A549 (cell line): ENCODE results near the gene FHIT. TPM values are rescaled to one million over a fixed set of nuclear protein-coding genes. Genes with fewer than 3 reads are reported as not detected.

Source experiments
- ATAC-seq, 2 experiments: fragments of 200-7000 bp in 1 of 2; fragments of >200 bp in 1 of 2; cut with Nextera tagmentation in 1 of 2; cut with Tn5 transposase in 1 of 2; 3 replicates each; pipeline versions ENCODE4 v1.8.0 to v1.9.1; 2018 to 2020; ENCODE audit warnings: mild to moderate bottlenecking in 1 of 2, moderate library complexity in 1 of 2
- CTCF ChIA-PET: fragments of 300-600 bp; sonication (Branson Sonifier 250); formaldehyde crosslinking; extraction: SDS; loops from one replicate; lab custom pipeline; 2021; ENCODE audit warnings: antibody characterized with exemption, inconsistent platforms; lab: Yijun Ruan, JAX
- POLR2A ChIA-PET: fragments of 350-600 bp; formaldehyde crosslinking; extraction: SDS; loops from one replicate; lab custom pipeline; 2021; ENCODE audit warnings: antibody characterized with exemption, inconsistent platforms; lab: Yijun Ruan, JAX
- DNase-seq, 2 experiments: peaks; one replicate each; pipeline versions ENCODE4 v3.0.0 to v3.0.0-alpha.2; 2011 to 2016; ENCODE audit warnings: low read depth in 1 of 2, low spot score in 1 of 2
- FAIRE-seq: peaks from 2 replicates; lab custom pipeline; 2011; peaks lifted over from hg19 to GRCh38; lab: Jason Lieb, UNC
- H3K27ac ChIP-seq, 2 experiments: fragments of >200 bp; sonication (Bioruptor Twin); formaldehyde crosslinking; 3 replicates each; pipeline ENCODE4 v1.5.1; 2016 to 2017
- H3K4me1 ChIP-seq: fragments of >200 bp; sonication (Bioruptor Twin); formaldehyde crosslinking; 3 replicates; pipeline ENCODE4 v1.6.1; 2016
- H3K4me2 ChIP-seq: fragments of >200 bp; sonication (Bioruptor Twin); formaldehyde crosslinking; 3 replicates; pipeline ENCODE4 v1.6.1; 2016
- H3K4me3 ChIP-seq: fragments of >200 bp; sonication (Bioruptor Twin); formaldehyde crosslinking; 3 replicates; pipeline ENCODE4 v1.5.1; 2016
- H3K9me3 ChIP-seq: fragments of >200 bp; sonication (Bioruptor Twin); formaldehyde crosslinking; 3 replicates; pipeline ENCODE4 v1.6.1; 2016
- CBX8 ChIP-seq: fragments of 200-600 bp; sonication (generic); IDR thresholded peaks from 2 replicates; pipeline ENCODE4 v1.6.1; 2016
- CHD2 ChIP-seq: fragments of 150-350 bp; IDR thresholded peaks from 2 replicates; pipeline ENCODE4 v1.6.1; 2014; ENCODE audit warnings: low read length; ENCODE audit not compliant: partially characterized antibody
- CHD4 ChIP-seq: fragments of 200-600 bp; sonication (generic); IDR thresholded peaks from 2 replicates; pipeline ENCODE4 v1.6.1; 2016; ENCODE audit warnings: antibody characterized with exemption, mild to moderate bottlenecking, borderline replicate concordance
- EHF ChIP-seq: fragments of 250-450 bp; sonication (Bioruptor Pico); IDR thresholded peaks from 2 replicates; pipeline ENCODE4 v1.5.0; 2020; ENCODE audit warnings: mild to moderate bottlenecking
- EP300 ChIP-seq, 2 experiments: fragments of >200 bp; sonication (Bioruptor Twin); formaldehyde crosslinking; IDR thresholded peaks; 2 replicates in 1 of 2; 3 replicates in 1 of 2; pipeline ENCODE4 v1.6.1; 2016 to 2017
- ESRRA ChIP-seq: fragments of 150-350 bp; IDR thresholded peaks from 2 replicates; pipeline ENCODE4 v1.6.1; 2014; ENCODE audit warnings: mild to moderate bottlenecking, low read length, borderline replicate concordance
- FOSB ChIP-seq: fragments of 250-450 bp; sonication (Bioruptor Pico); IDR thresholded peaks from 2 replicates; pipeline ENCODE4 v1.5.0; 2020; ENCODE audit warnings: mild to moderate bottlenecking, moderate library complexity
- FOSL2 ChIP-seq, 2 experiments: fragments of 450-650 bp in 1 of 2; fragments of >200 bp in 1 of 2; sonication (Bioruptor Twin) in 1 of 2; formaldehyde crosslinking; IDR thresholded peaks; 2 replicates each; pipeline versions ENCODE4 v1.5.0 to v1.6.1; 2016 to 2020; ENCODE audit warnings: mild to moderate bottlenecking in 1 of 2, moderate library complexity in 1 of 2
- HDAC2 ChIP-seq: fragments of 200-600 bp; sonication (generic); IDR thresholded peaks from 2 replicates; pipeline ENCODE4 v1.6.1; 2016
- HEYL ChIP-seq: fragments of 250-450 bp; sonication (Bioruptor Pico); IDR thresholded peaks from 2 replicates; pipeline ENCODE4 v1.8.0; 2021; ENCODE audit warnings: mild to moderate bottlenecking, moderate library complexity
- KDM1A ChIP-seq: fragments of 200-600 bp; sonication (generic); IDR thresholded peaks from 2 replicates; pipeline ENCODE4 v1.6.1; 2016; ENCODE audit warnings: low read depth, mild to moderate bottlenecking
- NR3C1 ChIP-seq: fragments of >200 bp; sonication (Bioruptor Twin); formaldehyde crosslinking; IDR thresholded peaks from 3 replicates; pipeline ENCODE4 v1.6.1; 2017
- RAD21 ChIP-seq, 2 experiments: fragments of >200 bp in 1 of 2; sonication (Bioruptor Twin) in 1 of 2; formaldehyde crosslinking in 1 of 2; IDR thresholded peaks in 1 of 2; conservative IDR thresholded peaks in 1 of 2; 2 replicates in 1 of 2; 3 replicates in 1 of 2; pipeline ENCODE4 v1.6.1; 2012 to 2018; ENCODE audit warnings: inconsistent platforms in 1 of 2
- RARB ChIP-seq: fragments of 250-450 bp; sonication (Bioruptor Pico); IDR thresholded peaks from 2 replicates; pipeline ENCODE4 v1.8.0; 2021; ENCODE audit warnings: mild to moderate bottlenecking, moderate library complexity
- SMC3 ChIP-seq: fragments of >200 bp; sonication (Bioruptor Twin); formaldehyde crosslinking; IDR thresholded peaks from 3 replicates; pipeline ENCODE4 v1.6.1; 2018; ENCODE audit warnings: inconsistent platforms
- WGBS: methylation state at CpG from one replicate; pipeline ENCODE4 v1.1.6; 2017; ENCODE audit errors: missing lambda C conversion rate; 5-methylcytosine and 5-hydroxymethylcytosine counted together
- polyA plus RNA-seq, 4 experiments: library from polyadenylated mRNA; depleted of rRNA in 3 of 4; stranded (reverse); fragments of >200 nt; fragmentation: RNase III in 1 of 4; extraction: RNeasy Plus Mini Kit Qiagen cat#74134 plus additional on column Dnase treatment in 1 of 4; gene quantifications; 2 replicates in 3 of 4; 3 replicates in 1 of 4; pipeline ENCODE4 v1.2.3, GENCODE V29; 2011 to 2017
- TF ChIP-seq, protein P1 (sequence below): fragments of 250-450 bp; sonication (Bioruptor Pico); IDR thresholded peaks from 2 replicates; pipeline ENCODE4 v1.5.0; 2020; ENCODE audit warnings: low read depth, mild to moderate bottlenecking, moderate library complexity
- TF ChIP-seq, protein P2 (sequence below): fragments of 200-600 bp; sonication (generic); IDR thresholded peaks from 2 replicates; pipeline ENCODE4 v1.6.1; 2016; ENCODE audit warnings: antibody characterized with exemption, mild to moderate bottlenecking, moderate library complexity
- TF ChIP-seq, protein P3 (sequence below): IDR thresholded peaks from 2 replicates; pipeline ENCODE4 v1.6.1; 2012
- TF ChIP-seq, protein P4 (sequence below): fragments of 250-450 bp; sonication (Bioruptor Pico); IDR thresholded peaks from 2 replicates; pipeline ENCODE4 v1.5.0; 2021; ENCODE audit warnings: mild to moderate bottlenecking, moderate library complexity, borderline replicate concordance
- TF ChIP-seq, protein P5 (sequence below): fragments of >200 bp; sonication (Bioruptor Twin); formaldehyde crosslinking; IDR thresholded peaks from 2 replicates; pipeline ENCODE4 v1.6.1; 2016
- TF ChIP-seq, protein P6 (sequence below): IDR thresholded peaks from 2 replicates; pipeline ENCODE4 v1.6.1; 2012; ENCODE audit warnings: low read depth, borderline replicate concordance

Gene FHIT
- polyA plus RNA-seq, 2 of the 4 experiments (the other 2 are of a cell fraction): 0.76 to 0.92 TPM

DNA sequence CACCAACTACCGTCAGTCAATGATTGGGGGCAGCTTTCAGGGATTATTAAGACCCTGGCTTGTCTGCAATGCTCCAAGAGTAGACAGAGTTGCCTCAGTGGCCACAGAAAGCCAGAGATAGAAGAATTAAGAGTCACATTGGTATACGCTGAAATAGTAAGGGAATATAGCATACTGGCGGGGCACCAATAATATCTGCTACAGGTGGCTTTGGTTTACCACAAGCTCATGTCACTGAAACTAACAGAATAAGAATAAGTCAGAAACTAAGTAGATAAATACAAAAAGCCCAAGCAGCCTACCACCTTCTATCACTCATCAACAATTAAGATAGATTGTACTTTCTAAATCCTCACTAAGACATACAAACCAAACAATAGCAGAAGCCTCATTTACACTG is 2.5 kb upstream of the FHIT start:
- H3K9me3 ChIP-seq: no peaks in the 10 kb centered on the region
- ChIA-PET CTCF (no interaction called here), POLR2A (no interaction called here)
- H3K27ac ChIP-seq: no peak overlapping the region
- FAIRE-seq (no peak), DNase-seq (no peak), ATAC-seq (no peak)
- H3K4me1 ChIP-seq: 0 out of 3 replicates have a peak, but pooled peaks cover 9% of the 10 kb centered on the region
- TF ChIP-seq HDAC2: no peak
- no peak for TF ChIP-seq EHF (CRISPR knock-in tag)
- TF ChIP-seq, protein P1, sequence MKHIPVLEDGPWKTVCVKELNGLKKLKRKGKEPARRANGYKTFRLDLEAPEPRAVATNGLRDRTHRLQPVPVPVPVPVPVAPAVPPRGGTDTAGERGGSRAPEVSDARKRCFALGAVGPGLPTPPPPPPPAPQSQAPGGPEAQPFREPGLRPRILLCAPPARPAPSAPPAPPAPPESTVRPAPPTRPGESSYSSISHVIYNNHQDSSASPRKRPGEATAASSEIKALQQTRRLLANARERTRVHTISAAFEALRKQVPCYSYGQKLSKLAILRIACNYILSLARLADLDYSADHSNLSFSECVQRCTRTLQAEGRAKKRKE (CRISPR knock-in tag): no peak
- TF ChIP-seq, protein P2, sequence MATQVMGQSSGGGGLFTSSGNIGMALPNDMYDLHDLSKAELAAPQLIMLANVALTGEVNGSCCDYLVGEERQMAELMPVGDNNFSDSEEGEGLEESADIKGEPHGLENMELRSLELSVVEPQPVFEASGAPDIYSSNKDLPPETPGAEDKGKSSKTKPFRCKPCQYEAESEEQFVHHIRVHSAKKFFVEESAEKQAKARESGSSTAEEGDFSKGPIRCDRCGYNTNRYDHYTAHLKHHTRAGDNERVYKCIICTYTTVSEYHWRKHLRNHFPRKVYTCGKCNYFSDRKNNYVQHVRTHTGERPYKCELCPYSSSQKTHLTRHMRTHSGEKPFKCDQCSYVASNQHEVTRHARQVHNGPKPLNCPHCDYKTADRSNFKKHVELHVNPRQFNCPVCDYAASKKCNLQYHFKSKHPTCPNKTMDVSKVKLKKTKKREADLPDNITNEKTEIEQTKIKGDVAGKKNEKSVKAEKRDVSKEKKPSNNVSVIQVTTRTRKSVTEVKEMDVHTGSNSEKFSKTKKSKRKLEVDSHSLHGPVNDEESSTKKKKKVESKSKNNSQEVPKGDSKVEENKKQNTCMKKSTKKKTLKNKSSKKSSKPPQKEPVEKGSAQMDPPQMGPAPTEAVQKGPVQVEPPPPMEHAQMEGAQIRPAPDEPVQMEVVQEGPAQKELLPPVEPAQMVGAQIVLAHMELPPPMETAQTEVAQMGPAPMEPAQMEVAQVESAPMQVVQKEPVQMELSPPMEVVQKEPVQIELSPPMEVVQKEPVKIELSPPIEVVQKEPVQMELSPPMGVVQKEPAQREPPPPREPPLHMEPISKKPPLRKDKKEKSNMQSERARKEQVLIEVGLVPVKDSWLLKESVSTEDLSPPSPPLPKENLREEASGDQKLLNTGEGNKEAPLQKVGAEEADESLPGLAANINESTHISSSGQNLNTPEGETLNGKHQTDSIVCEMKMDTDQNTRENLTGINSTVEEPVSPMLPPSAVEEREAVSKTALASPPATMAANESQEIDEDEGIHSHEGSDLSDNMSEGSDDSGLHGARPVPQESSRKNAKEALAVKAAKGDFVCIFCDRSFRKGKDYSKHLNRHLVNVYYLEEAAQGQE: no peak
- TF ChIP-seq, protein P3, sequence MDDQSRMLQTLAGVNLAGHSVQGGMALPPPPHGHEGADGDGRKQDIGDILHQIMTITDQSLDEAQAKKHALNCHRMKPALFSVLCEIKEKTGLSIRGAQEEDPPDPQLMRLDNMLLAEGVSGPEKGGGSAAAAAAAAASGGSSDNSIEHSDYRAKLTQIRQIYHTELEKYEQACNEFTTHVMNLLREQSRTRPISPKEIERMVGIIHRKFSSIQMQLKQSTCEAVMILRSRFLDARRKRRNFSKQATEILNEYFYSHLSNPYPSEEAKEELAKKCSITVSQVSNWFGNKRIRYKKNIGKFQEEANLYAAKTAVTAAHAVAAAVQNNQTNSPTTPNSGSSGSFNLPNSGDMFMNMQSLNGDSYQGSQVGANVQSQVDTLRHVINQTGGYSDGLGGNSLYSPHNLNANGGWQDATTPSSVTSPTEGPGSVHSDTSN: no peak
- TF ChIP-seq, protein P4, sequence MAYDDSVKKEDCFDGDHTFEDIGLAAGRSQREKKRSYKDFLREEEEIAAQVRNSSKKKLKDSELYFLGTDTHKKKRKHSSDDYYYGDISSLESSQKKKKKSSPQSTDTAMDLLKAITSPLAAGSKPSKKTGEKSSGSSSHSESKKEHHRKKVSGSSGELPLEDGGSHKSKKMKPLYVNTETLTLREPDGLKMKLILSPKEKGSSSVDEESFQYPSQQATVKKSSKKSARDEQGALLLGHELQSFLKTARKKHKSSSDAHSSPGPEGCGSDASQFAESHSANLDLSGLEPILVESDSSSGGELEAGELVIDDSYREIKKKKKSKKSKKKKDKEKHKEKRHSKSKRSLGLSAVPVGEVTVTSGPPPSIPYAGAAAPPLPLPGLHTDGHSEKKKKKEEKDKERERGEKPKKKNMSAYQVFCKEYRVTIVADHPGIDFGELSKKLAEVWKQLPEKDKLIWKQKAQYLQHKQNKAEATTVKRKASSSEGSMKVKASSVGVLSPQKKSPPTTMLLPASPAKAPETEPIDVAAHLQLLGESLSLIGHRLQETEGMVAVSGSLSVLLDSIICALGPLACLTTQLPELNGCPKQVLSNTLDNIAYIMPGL (CRISPR knock-in tag): no peak
- TF ChIP-seq CHD4: no peak
- TF ChIP-seq ESRRA: no peak
- H3K4me3 ChIP-seq: no peak overlapping the region
- WGBS: 54% methylated on average over 3 of the region's 3 CpGs
- H3K4me2 ChIP-seq: no peak overlapping the region

DNA sequence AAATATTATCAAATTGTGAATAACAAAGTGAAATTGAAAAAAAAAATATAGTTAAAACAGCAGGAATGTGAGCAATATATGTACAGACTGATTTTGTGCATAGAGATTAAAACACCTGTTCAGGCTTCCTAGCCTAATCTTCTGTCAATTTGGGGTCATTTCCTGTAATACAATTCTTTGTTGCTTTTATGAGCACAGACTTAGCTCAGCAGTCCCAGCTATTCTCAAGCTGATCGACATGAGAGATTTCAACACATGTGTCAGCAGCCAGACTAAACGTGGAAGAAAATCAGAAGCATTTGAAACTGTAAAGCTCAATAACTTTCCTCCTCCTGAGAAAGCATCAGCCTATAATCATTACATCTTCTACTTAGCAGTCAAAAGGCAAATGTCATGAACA is 1.6 kb upstream of the FHIT start:
- FAIRE-seq (no peak), ATAC-seq (no peak), DNase-seq (no peak)
- CTCF ChIA-PET: no interaction called here
- no peak overlapping the region for H3K27ac ChIP-seq
- POLR2A ChIA-PET: no interaction called here
- H3K4me3 ChIP-seq: no peak overlapping the region
- H3K4me1 ChIP-seq: 0 out of 3 replicates have a peak, but pooled peaks cover 9% of the 10 kb centered on the region
- 55% methylated on average over 2 of the region's 2 CpGs for whole genome bisulfite sequencing
- no peak overlapping the region for H3K4me2 ChIP-seq
- TF ChIP-seq, protein P4 (CRISPR knock-in tag): no peak
- TF ChIP-seq FOSL2 (IDR thresholded peaks at IDR 0.05) (no peak), FOSL2 (CRISPR knock-in tag; IDR thresholded peaks at IDR 0.05) (no peak), EP300 (IDR thresholded peaks at IDR 0.05) (no peak), HEYL (CRISPR knock-in tag) (no peak), CHD2 (no peak), CBX8 (no peak), FOSB (CRISPR knock-in tag) (no peak), NR3C1 (no peak), SMC3 (no peak), RARB (CRISPR knock-in tag) (no peak), RAD21 (conservative IDR thresholded peaks at IDR 0.05 in 1 of 2, IDR thresholded peaks at IDR 0.05 in 1 of 2) (no peak), HDAC2 (no peak), CHD4 (no peak), KDM1A (no peak)
- TF ChIP-seq, protein P5, sequence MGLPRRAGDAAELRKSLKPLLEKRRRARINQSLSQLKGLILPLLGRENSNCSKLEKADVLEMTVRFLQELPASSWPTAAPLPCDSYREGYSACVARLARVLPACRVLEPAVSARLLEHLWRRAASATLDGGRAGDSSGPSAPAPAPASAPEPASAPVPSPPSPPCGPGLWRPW: no peak
- TF ChIP-seq, protein P6, sequence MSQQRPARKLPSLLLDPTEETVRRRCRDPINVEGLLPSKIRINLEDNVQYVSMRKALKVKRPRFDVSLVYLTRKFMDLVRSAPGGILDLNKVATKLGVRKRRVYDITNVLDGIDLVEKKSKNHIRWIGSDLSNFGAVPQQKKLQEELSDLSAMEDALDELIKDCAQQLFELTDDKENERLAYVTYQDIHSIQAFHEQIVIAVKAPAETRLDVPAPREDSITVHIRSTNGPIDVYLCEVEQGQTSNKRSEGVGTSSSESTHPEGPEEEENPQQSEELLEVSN: no peak
- H3K9me3 ChIP-seq: no peaks in the 10 kb centered on the region
